Heart right ventricle (tissue), 16 donors: ENCODE data around the gene EMP2. TPM values are rescaled to one million over a fixed set of nuclear protein-coding genes. Genes with fewer than 3 reads are reported as not detected.

Source experiments
- ATAC-seq, 8 donors: fragments of 200-7000 bp; cut with Tn5 transposase; one replicate each; pipeline ENCODE4 v1.9.1; 2020; ENCODE audit warnings: mild to moderate bottlenecking in 8 of 8, moderate library complexity in 8 of 8, moderate number of reproducible peaks in 1 of 8
- DNase-seq, 2 donors: peaks; one replicate each; pipeline ENCODE4 v3.0.0-alpha.2; 2020
- H3K27ac ChIP-seq, 10 donors: fragments of 200-600 bp; sonication (generic) in 2 of 10; one replicate each; pipeline versions ENCODE4 v1.5.0 to v1.8.0; 2020 to 2022; ENCODE audit warnings: mild to moderate bottlenecking in 3 of 10
- H3K27me3 ChIP-seq, 7 donors: fragments of 200-600 bp; one replicate each; pipeline ENCODE4 v1.8.0; 2021 to 2022; ENCODE audit warnings: mild to moderate bottlenecking in 2 of 7
- H3K36me3 ChIP-seq, 9 donors: fragments of 200-600 bp; sonication (generic) in 1 of 9; one replicate each; pipeline versions ENCODE4 v1.5.0 to v1.8.0; 2020 to 2022; ENCODE audit warnings: mild to moderate bottlenecking in 2 of 9
- H3K4me1 ChIP-seq, 9 donors: fragments of 200-600 bp; sonication (generic) in 1 of 9; one replicate each; pipeline versions ENCODE4 v1.5.0 to v1.8.0; 2020 to 2022; ENCODE audit warnings: mild to moderate bottlenecking in 4 of 9
- H3K4me3 ChIP-seq, 10 donors: fragments of 200-600 bp; sonication (generic) in 2 of 10; one replicate each; pipeline versions ENCODE4 v1.5.0 to v1.8.0; 2020 to 2022; ENCODE audit warnings: mild to moderate bottlenecking in 7 of 10, moderate library complexity in 2 of 10
- H3K9me3 ChIP-seq, 11 donors: fragments of 200-600 bp in 10 of 11; sonication (generic) in 2 of 11; one replicate each; pipeline versions ENCODE4 v1.5.0 to v1.8.0; 2013 to 2022; ENCODE audit warnings: mild to moderate bottlenecking in 2 of 11, control low read depth in 1 of 11, moderate library complexity in 1 of 11
- WGBS, 2 donors: extraction: QIAGEN DNeasy Blood & Tissue Kit; methylation state at CpG; one replicate each; pipeline ENCODE4 v1.1.7; 2013; ENCODE audit warnings: inconsistent platforms in 1 of 2; 5-methylcytosine and 5-hydroxymethylcytosine counted together
- intact Hi-C, 10 donors: fragments of 100-400 bp; cut with DNase I; formaldehyde crosslinking; loops; one replicate each; pipeline versions ENCODE4 v1.11.1 to v1.14.2; 2022
- polyA plus RNA-seq, 2 donors: library from polyadenylated mRNA; stranded (reverse); fragments of 200-250 nt; gene quantifications; one replicate each; pipeline ENCODE4 v1.2.3, GENCODE V29; 2013
- total RNA-seq, 10 donors: library from RNA; stranded (reverse); fragmentation: NEBNext Ultra II Directional in 3 of 10; extraction: Animal tissue kit (Norgen Biotek cat#: 25700) in 3 of 10; gene quantifications; one replicate each; pipeline versions ENCODE4 v1.2.1 to v1.2.4, GENCODE V29; 2021 to 2023
- TF ChIP-seq, protein P1 (sequence below), 9 donors: fragments of 200-600 bp; sonication (generic) in 2 of 9; IDR thresholded peaks; one replicate each; pipeline versions ENCODE4 v1.5.0 to v1.8.0; 2021 to 2022; ENCODE audit warnings: antibody characterized with exemption in 9 of 9, mild to moderate bottlenecking in 5 of 9, moderate library complexity in 1 of 9
- donor health status: Arrhythmogenic right ventricular cardiomyopathy.
- donor health status: ischemic (EF 13 %, LVEDD 7.1; RV severe dilation, severe dysfunction).
- donor health status: healthy with polysubstance abuse.
- donor health status: DM: no; HTN: yes; CAD: no.
- donor health status: DM: no; HTN: no; CAD: no.
- donor health status: ischemic (EF 25% LVEDD 6.9; RV normal size, moderate dysfunction).
- donor health status: ischemic (EF 25% LVEDD 5.7; RV mildly dilated, moderate dysfunction).
- donor health status: healthy.
- donor health status: DM: yes; HTN: yes; CAD: no.
- donor health status: Ischemic cardiomyopathy.
- donor health status: ischemic (EF 35%, LVEDD 5.7; RV mildly dilated, moderate dysfunction).
- donor health status: nonischemic (EF 11% LVEDD 7.7; RV severe dilation, severe dysfunction).
- donor health status: DM: yes; HTN: yes; CAD: no.
- donor health status: PGD.
- donor health status: ischemic (EF 29% LVEDD 5.4; RV normal size, mild dysfunction).
- donor health status: nonischemic (EF 23%, LVEDD 6.1; RV moderate dilation, normal function).

Gene EMP2
- total and polyA plus RNA-seq, 12 donors: 36.1 to 108 (median 58.6) TPM

DNA sequence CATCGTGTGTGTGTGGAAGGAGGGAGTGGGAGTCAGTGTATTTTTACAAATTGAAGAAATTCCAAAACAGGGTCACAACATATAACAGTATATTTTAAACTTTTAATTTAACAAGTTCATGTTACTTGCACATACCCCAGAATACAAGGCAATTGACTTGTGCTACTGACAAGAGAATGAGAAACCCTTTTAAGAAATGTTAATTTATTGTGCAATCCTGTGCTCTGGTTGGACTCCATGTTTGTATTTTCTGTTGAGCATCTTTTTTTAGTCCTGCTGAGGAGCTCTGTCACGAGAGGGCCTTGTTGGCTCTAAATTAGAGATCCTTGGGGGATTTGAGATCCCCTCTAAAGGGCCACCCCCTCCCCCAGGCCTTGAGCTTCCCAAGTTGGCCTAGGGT is 1.1 kb upstream of the EMP2 start:
- H3K4me1 ChIP-seq: peaks cover 15 to 43% (median 31%) of the 10 kb centered on the region in 9 donors
- H3K27ac ChIP-seq: peak overlapping the region in 5 of 10 donors; percentile 40 to 99 (median 97)
- H3K4me3 ChIP-seq: no peak overlapping the region
- ATAC-seq (no peak), DNase-seq (no peak)
- WGBS, 2 donors: 33 to 42% methylated on average over 2 of the region's 2 CpGs
- H3K27me3 ChIP-seq: peaks cover 0 to 32% (median 0%) of the 10 kb centered on the region in 7 donors
- TF ChIP-seq, protein P1, sequence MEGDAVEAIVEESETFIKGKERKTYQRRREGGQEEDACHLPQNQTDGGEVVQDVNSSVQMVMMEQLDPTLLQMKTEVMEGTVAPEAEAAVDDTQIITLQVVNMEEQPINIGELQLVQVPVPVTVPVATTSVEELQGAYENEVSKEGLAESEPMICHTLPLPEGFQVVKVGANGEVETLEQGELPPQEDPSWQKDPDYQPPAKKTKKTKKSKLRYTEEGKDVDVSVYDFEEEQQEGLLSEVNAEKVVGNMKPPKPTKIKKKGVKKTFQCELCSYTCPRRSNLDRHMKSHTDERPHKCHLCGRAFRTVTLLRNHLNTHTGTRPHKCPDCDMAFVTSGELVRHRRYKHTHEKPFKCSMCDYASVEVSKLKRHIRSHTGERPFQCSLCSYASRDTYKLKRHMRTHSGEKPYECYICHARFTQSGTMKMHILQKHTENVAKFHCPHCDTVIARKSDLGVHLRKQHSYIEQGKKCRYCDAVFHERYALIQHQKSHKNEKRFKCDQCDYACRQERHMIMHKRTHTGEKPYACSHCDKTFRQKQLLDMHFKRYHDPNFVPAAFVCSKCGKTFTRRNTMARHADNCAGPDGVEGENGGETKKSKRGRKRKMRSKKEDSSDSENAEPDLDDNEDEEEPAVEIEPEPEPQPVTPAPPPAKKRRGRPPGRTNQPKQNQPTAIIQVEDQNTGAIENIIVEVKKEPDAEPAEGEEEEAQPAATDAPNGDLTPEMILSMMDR (IDR thresholded peaks at IDR 0.05): no peak
- intact Hi-C loops: loop anchor here in 4 of 10 donors (2.0 to 5.0 kb wide), 3 partner anchors 36 to 156 kb away; no protein-coding TSS in a partner anchor
- H3K9me3 ChIP-seq: no peaks in the 10 kb centered on the region
- H3K36me3 ChIP-seq: no peaks in the 10 kb centered on the region

DNA sequence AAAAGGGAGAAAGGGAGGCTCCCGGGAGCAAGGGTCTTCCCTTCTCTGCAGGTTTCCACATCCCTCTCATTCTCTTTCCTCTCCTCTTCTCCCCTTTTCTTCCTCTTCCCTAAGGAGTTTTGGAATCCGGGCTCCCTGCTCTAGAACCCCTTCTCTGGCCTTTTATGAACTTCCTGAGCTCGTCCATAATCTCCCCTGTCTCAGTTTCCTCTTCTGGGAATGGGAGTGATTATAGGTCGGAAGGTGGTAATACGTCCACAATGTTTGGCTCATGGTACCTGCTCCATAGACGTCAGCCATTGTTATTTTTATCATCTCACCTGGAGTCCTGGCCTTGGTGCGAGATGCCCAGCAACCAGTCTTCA is 467 bp upstream of the EMP2 start:
- Histone ChIP-seq H3K4me3 (peak overlapping the region; percentile 80 to 98 (median 88)), H3K27ac (peak overlapping the region; percentile 92 to 99 (median 97)), H3K36me3 (no peaks in the 10 kb centered on the region), H3K27me3 (peaks cover 0 to 32% (median 0%) of the 10 kb centered on the region in 7 donors), H3K4me1 (peaks cover 22 to 50% (median 37%) of the 10 kb centered on the region in 9 donors), H3K9me3 (no peaks in the 10 kb centered on the region)
- 11 to 13% methylated on average over 7 of the region's 7 CpGs for WGBS, 2 donors
- intact Hi-C loops: loop anchor here in 4 of 10 donors (1.0 to 5.0 kb wide), 4 partner anchors 36 to 156 kb away; no protein-coding TSS in a partner anchor
- DNase-seq (no peak), ATAC-seq (no peak)
- TF ChIP-seq, protein P1 (IDR thresholded peaks at IDR 0.05): no peak

DNA sequence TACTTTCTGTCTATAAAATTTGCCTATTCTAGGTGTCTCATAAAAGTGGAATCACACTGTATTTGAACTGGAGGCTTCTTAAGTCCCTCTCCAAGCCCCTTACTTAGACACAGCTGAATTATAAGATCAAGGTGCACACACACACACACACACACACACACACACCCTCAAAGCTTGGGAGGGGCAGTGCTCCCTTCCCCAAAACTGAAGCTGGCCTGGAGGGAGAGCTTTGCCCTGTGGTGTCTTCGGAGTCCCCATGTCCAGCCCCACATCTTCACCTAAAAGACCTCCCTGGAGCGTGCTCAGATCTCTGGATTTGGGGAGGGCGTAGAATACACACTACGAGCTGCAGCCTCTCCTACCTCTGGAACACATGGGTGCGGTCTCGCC is 828 bp downstream of the EMP2 start:
- WGBS, 2 donors: 0 to 7% methylated on average over 6 of the region's 6 CpGs
- H3K4me1 ChIP-seq: peaks cover 25 to 57% (median 45%) of the 10 kb centered on the region in 9 donors

DNA sequence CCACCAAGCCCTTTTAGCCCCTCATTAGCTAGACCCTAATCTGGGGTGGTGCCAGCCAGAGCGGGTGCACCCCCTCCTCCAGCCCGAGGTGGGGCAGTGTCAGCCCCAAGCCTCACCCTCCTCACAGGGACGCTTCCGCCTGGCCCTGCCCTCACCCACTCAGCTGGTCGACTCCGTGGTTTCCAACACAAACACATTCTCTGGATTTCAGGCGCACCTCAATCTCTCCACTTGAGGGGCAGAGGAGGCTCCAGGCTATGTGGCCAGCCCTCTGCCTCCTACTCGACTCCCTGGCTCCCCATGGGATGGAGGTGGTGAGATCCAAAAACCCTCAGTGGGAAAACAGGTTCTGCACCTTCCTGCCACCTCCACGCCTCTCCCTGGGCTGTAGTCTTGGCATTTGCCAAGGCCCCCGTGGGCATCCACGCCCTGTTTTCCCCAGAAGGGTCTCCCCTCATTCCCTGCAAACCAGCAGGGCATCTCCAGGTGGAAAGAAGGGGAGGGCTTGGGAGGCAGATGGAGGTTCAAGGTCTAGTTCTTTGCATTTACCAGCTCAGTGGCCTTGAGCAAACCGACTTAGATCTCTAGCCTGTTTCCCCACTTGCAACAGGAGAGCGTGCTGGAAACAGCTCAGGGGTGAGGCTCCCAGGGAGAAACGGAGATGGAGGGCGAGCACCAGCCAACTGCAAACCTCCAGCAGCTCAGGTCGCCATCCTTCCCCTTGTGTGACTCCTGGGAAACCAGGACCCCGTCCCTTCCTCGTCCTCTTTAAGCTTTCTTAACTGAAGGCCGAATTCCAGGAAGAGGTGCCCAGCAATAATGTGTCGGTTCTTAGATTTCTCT is 1.7 kb downstream of the EMP2 start:
- peaks cover 25 to 57% (median 49%) of the 10 kb centered on the region in 9 donors for H3K4me1 ChIP-seq
- no peaks in the 10 kb centered on the region for H3K9me3 ChIP-seq
- H3K27ac ChIP-seq: peak overlapping the region; percentile 31 to 99 (median 97)
- DNase-seq (peak; percentile 44 to 50), ATAC-seq (peak in 7 of 8 donors; percentile 5 to 43 (median 25))
- H3K27me3 ChIP-seq: peaks cover 0 to 32% (median 0%) of the 10 kb centered on the region in 7 donors
- intact Hi-C loops: loop anchor here in 5 of 10 donors (2.0 to 10.0 kb wide), 6 partner anchors 39 to 344 kb away; no protein-coding TSS in a partner anchor
- 26% methylated on average over 20 of the region's 20 CpGs for WGBS, 2 donors
- TF ChIP-seq, protein P1 (IDR thresholded peaks at IDR 0.05): peak in 2 of 9 donors; percentile 9 to 18
- H3K4me3 ChIP-seq: peak overlapping the region; percentile 80 to 98 (median 88)
- peaks cover 0 to 5% (median 0%) of the 10 kb centered on the region in 9 donors for H3K36me3 ChIP-seq

More for the DNA sequence above, 828 bp downstream of the EMP2 start:
- H3K27me3 ChIP-seq: peaks cover 0 to 32% (median 0%) of the 10 kb centered on the region in 7 donors
- peak overlapping the region; percentile 80 to 98 (median 88) for H3K4me3 ChIP-seq
- intact Hi-C loops: loop anchor here in 5 of 10 donors (2.0 to 10.0 kb wide), 6 partner anchors 38 to 343 kb away; no protein-coding TSS in a partner anchor
- TF ChIP-seq, protein P1 (IDR thresholded peaks at IDR 0.05): no peak
- peaks cover 0 to 5% (median 0%) of the 10 kb centered on the region in 9 donors for H3K36me3 ChIP-seq
- ATAC-seq (no peak), DNase-seq (no peak)
- H3K9me3 ChIP-seq: no peaks in the 10 kb centered on the region
- peak overlapping the region; percentile 92 to 99 (median 97) for H3K27ac ChIP-seq
